Upper lobe of right lung (tissue), 1 donor: ENCODE results near the gene CGN. TPM values are rescaled to one million over a fixed set of nuclear protein-coding genes. Genes with fewer than 3 reads are reported as not detected.

ENCODE experiments used
- ATAC-seq: fragments of 200-7000 bp; cut with Tn5 transposase; one replicate; pipeline ENCODE4 v1.9.1; 2020; ENCODE audit warnings: mild to moderate bottlenecking, moderate library complexity
- DNase-seq: peaks from one replicate; pipeline ENCODE4 v3.0.0-alpha.2; 2020
- H3K27ac ChIP-seq: fragments of 200-600 bp; one replicate; pipeline ENCODE4 v1.8.0; 2022
- H3K27me3 ChIP-seq: fragments of 200-600 bp; one replicate; pipeline ENCODE4 v1.8.0; 2022; ENCODE audit warnings: mild to moderate bottlenecking
- H3K36me3 ChIP-seq: fragments of 200-600 bp; one replicate; pipeline ENCODE4 v1.8.0; 2022
- H3K4me1 ChIP-seq: fragments of 200-600 bp; one replicate; pipeline ENCODE4 v1.8.0; 2022
- H3K4me3 ChIP-seq: fragments of 200-600 bp; one replicate; pipeline ENCODE4 v1.8.0; 2022; ENCODE audit warnings: mild to moderate bottlenecking
- H3K9me3 ChIP-seq: fragments of 200-600 bp; one replicate; pipeline ENCODE4 v1.8.0; 2022
- intact Hi-C: fragments of 100-400 bp; cut with DNase I; formaldehyde crosslinking; loops from one replicate; pipeline ENCODE4 v1.11.0; 2022
- total RNA-seq: library from RNA; stranded (reverse); fragmentation: NEBNext Ultra II Directional; extraction: Animal tissue kit (Norgen Biotek cat#: 25700); gene quantifications from one replicate; pipeline ENCODE4 v1.2.1, GENCODE V29; 2021
- TF ChIP-seq, protein P1 (sequence below): fragments of 200-600 bp; IDR thresholded peaks from one replicate; pipeline ENCODE4 v1.8.0; 2022; ENCODE audit warnings: antibody characterized with exemption
- donor health status: DM: no; HTN: yes; CAD: no; lungs with severe emphysema.

The CGN gene
- total RNA-seq, 1 donor from 2014 or later: 62.5 TPM

DNA sequence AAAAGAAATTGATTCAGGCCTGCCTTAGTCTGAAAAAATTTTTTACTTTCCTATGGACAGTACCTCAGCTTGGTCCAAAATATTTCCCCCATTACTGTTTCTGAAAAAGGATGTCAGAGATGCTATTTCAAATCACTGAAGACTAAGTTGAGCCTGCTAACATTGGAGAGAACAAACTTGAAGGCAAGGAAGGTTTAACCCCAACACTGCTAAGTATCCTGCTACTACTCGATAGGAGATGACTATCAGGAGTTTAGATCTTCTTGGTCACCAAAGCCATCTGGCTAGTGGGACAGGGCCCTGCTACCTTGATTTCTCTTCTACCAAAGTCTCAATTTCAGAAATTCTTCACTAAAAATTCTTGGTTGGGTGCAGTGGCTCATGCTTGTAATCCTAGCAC is 29.2 kb upstream of the CGN start:
- Histone ChIP-seq H3K9me3 (no peaks in the 10 kb centered on the region), H3K27ac (no peak overlapping the region), H3K4me1 (no peaks in the 10 kb centered on the region), H3K4me3 (no peak overlapping the region), H3K36me3 (no peaks in the 10 kb centered on the region), H3K27me3 (no peaks in the 10 kb centered on the region)
- no peak for DNase-seq
- intact Hi-C loops: no loop called here
- ATAC-seq: no peak
- TF ChIP-seq, protein P1, sequence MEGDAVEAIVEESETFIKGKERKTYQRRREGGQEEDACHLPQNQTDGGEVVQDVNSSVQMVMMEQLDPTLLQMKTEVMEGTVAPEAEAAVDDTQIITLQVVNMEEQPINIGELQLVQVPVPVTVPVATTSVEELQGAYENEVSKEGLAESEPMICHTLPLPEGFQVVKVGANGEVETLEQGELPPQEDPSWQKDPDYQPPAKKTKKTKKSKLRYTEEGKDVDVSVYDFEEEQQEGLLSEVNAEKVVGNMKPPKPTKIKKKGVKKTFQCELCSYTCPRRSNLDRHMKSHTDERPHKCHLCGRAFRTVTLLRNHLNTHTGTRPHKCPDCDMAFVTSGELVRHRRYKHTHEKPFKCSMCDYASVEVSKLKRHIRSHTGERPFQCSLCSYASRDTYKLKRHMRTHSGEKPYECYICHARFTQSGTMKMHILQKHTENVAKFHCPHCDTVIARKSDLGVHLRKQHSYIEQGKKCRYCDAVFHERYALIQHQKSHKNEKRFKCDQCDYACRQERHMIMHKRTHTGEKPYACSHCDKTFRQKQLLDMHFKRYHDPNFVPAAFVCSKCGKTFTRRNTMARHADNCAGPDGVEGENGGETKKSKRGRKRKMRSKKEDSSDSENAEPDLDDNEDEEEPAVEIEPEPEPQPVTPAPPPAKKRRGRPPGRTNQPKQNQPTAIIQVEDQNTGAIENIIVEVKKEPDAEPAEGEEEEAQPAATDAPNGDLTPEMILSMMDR: no peak

DNA sequence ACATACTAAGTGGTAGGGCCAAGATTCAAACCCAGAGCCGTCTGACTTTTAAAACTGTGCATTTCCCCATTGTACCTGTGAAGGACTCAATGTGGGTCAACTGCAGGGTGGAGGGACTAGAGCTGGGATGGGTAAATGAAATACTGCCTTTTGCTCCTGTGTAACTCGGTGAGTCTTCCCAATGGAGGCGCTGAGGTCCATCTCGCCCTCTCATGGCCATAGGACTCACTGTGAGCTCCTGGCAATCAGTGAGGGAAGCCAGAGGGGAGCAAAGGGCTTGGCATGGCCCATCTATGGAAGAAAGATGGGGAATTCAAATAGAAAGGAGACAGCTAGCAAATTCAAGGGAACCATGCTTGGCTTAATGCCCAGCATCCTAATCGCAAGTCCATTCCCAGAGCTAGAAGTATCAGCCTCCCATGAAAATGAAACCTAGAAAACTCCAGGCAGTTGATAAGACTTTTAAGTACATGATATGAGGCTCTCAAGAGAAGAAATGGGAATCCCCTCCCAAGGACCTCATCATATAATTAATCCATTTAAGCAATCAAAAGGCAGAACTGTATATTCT is 25.4 kb upstream of the CGN start:
- TF ChIP-seq, protein P1: no peak
- Histone ChIP-seq H3K27me3 (no peaks in the 10 kb centered on the region), H3K9me3 (no peaks in the 10 kb centered on the region), H3K27ac (no peak overlapping the region), H3K4me1 (no peaks in the 10 kb centered on the region), H3K36me3 (no peaks in the 10 kb centered on the region), H3K4me3 (no peak overlapping the region)
- DNase-seq (no peak), ATAC-seq (no peak)
- intact Hi-C loops: no loop called here

DNA sequence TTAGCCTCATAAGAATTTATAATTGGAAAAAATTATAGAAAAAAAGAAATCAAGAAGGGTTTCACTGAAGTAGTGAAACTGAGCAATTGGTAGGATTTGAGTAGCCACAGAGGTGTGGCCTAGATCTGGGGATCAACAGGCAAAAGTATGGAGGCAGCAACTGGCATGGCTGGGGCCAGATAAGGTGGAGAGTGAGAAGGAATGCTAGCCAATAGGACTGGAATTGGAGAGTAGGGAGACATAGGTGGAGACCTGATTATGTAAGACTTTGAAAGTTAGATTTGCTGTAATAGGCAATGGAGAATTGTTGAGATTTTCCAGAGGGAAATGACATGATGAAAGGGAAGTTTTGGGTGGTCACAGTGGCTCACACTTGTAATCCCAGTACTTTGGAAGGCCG is 24.6 kb upstream of the CGN start:
- Histone ChIP-seq H3K36me3 (no peaks in the 10 kb centered on the region), H3K27me3 (no peaks in the 10 kb centered on the region)
- no peak for ATAC-seq

DNA sequence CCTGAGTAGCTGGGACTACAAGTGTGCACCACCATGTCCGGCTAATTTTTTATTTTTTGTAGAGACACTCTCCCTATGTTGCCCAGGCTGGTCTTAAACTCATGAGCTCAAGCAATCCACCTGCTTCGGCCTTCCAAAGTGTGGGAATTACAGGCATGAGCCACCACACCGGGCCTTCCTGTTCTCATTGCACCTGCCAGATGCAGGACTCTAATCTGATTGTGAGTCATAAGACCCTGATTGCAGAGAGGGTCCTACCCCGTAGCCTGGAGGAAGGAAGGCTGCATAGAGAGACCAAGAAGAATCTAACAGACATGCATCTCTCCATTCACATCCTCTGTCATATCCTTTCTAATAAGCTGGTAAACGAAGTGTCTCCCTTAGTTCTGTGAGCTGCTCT is 19.5 kb upstream of the CGN start:
- H3K4me3 ChIP-seq: no peak overlapping the region
- no peaks in the 10 kb centered on the region for H3K9me3 ChIP-seq
- H3K36me3 ChIP-seq: no peaks in the 10 kb centered on the region
- no peak for ATAC-seq
- intact Hi-C loops: no loop called here
- no peak overlapping the region for H3K27ac ChIP-seq
- no peaks in the 10 kb centered on the region for H3K27me3 ChIP-seq
- TF ChIP-seq, protein P1: no peak
- peaks cover 6% of the 10 kb centered on the region for H3K4me1 ChIP-seq
- no peak for DNase-seq

More for the DNA sequence above, 24.6 kb upstream of the CGN start:
- H3K4me3 ChIP-seq: no peak overlapping the region
- no peak for DNase-seq
- TF ChIP-seq, protein P1: no peak
- H3K4me1 ChIP-seq: no peaks in the 10 kb centered on the region
- no peak overlapping the region for H3K27ac ChIP-seq
- no peaks in the 10 kb centered on the region for H3K9me3 ChIP-seq
- intact Hi-C loops: no loop called here

DNA sequence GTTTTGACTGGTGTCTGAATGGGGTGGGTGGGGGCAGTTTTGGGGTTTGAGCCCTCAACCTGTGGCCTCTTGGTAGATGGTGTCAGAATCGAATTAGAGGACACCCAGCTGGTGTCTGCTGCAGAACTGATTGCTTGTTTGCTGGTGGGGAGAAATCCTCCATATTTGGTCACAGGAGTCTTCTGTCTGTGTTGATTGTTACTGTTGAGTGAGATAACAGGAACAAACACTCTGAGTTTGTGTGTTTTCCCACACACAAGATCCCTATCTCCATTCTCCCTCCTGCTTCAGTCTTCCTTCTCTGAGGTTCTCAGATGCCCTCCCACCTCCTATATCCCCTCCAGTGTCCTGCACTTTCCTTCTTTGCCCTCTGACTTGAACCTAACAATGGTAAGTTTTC is 19.1 kb upstream of the CGN start:
- Histone ChIP-seq H3K9me3 (no peaks in the 10 kb centered on the region), H3K27ac (no peak overlapping the region), H3K4me1 (peaks cover 6% of the 10 kb centered on the region), H3K27me3 (no peaks in the 10 kb centered on the region), H3K36me3 (no peaks in the 10 kb centered on the region), H3K4me3 (no peak overlapping the region)
- intact Hi-C loops: no loop called here
- ATAC-seq (no peak), DNase-seq (no peak)
- TF ChIP-seq, protein P1: no peak

DNA sequence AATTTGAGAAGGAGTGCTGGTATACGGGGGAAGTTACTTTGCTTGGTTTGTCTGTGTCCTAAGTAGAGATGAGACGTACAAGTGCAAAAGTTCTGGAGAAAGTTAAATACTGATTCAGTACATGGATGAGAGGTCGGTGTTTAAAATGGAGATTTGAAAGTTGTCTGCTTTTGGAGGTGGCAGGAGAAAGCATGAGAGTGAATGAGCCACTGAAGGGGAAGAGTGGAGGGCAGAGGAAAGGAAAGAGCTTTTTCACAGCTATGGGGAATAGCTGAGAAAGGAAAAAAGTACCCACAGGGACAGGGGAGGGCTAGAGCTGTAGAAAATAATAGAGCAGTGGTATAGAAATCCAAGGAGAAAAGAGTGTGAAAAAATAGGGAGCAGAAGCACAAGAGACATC is 18.1 kb upstream of the CGN start:
- Histone ChIP-seq H3K27me3 (no peaks in the 10 kb centered on the region), H3K4me3 (no peak overlapping the region), H3K27ac (no peak overlapping the region), H3K9me3 (no peaks in the 10 kb centered on the region), H3K36me3 (no peaks in the 10 kb centered on the region), H3K4me1 (peaks cover 6% of the 10 kb centered on the region)
- TF ChIP-seq, protein P1: no peak
- DNase-seq (no peak), ATAC-seq (no peak)
- intact Hi-C loops: no loop called here
